GM19025 (cell line): ENCODE measurements around the gene MSRB3.

Experiments used
- ATAC-seq: cut with Tn5 transposase; IDR thresholded peaks from one replicate; pipeline ENCODE4 v1.9.1; 2021; ENCODE audit warnings: mild to moderate bottlenecking, low read depth, moderate library complexity; ENCODE audit not compliant: unreplicated experiment

The MSRB3 gene

DNA sequence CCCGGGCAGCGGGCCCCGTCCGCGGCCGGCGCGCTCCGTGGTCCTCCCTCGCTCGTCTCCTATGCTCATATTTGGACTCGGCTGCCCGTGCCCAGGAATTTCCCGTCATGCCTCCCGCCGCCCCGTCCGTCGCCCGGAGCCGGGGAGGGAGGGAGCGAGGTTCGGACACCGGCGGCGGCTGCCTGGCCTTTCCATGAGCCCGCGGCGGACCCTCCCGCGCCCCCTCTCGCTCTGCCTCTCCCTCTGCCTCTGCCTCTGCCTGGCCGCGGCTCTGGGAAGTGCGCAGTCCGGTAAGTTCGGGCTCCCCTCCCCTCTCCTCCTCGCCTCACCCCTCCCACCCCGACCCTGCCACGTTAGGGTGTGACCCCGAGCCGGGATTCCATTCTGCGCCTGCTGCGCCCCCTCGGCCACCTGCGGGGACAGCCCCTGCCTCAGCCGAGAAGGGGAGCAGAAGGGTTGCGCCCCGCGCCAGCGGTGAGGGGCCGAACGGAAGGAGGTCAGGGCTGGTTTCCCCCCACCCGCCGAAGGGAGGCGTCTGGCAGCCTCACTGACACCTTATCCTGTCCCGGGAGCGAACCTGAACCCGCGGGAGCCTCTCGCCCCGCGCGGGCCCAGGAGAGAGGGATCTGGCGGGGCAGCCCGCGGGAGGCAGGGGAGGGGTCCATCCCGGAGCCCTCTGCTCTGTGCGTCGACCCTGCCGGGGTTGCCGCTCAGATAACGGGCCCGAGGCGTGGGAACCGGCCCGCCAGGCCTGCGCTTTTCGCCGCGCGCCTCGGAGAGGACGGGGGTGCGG lies at the start of gene MSRB3:
MSRB3 (plus strand) TSS at position 108 of the 793 bp plus-strand sequence. CDS start 29,897 bp downstream, outside the sequence.
- peak; percentile 67 for ATAC-seq

DNA sequence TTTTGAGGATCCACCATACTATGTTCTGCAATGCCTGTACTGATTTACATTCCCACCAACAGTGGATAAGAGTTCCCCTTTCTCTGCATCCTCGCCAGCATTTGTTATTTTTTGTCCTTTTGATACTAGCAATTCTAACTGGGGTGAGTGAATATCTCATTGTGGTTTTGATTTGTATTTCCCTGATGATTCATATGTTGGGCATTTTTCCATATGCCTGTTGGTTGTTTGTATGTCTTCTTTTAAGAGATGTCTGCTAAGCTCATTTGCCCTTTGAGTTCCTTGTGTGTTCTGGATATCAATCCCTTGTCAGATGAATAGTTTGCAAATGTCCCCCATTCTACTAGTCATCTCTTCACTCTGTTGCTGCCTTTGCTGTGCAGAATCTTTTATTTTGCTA lies 49.0 kb upstream of the MSRB3 start:
- no peak for ATAC-seq

DNA sequence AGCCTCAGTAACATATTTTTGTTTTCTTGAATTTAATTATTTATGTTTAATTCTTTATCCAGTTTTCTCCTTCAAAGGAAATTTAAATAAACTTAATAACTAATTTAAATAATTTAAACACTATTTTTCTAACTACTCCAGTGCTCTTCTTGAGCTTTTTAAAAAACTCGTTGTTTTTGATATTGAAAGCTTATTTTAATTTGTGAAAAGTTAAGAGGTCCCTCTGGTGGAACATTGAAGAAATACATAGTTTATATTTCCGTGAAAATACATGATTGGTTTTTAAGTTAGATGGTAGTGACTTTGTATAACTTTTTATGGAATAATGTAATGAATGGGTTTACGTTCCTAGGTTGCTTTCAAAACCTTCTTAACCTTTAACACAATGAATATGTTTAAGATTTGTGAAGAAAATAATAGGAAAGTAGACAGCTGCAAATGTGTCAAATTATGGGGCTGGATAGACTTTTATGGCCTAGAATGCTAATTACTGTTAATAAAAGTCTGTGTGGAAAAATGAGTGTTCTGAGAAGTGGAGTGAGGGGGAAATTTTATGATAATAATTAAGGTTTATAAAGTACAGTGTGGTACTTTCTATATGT lies 45.9 kb upstream of the MSRB3 start:
- no peak for ATAC-seq

DNA sequence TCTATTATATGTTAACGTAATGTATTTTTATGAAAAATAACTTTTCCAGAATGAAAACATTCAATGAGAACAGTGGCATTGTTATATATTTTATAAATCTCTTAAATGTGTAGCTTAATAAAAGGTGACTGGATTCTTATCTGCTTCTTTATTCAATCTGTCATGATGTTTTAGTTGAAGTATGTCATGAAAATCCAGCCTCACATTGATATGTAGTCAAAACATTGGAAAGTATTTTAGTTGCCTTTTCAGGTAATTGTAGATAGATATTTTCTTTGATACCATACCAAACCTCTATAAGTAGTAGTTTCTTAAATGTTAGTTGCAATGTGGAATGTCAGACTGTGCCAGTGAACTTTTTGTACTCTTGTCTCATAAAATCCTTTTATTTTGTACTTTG lies 41.3 kb upstream of the MSRB3 start:
- no peak for ATAC-seq

DNA sequence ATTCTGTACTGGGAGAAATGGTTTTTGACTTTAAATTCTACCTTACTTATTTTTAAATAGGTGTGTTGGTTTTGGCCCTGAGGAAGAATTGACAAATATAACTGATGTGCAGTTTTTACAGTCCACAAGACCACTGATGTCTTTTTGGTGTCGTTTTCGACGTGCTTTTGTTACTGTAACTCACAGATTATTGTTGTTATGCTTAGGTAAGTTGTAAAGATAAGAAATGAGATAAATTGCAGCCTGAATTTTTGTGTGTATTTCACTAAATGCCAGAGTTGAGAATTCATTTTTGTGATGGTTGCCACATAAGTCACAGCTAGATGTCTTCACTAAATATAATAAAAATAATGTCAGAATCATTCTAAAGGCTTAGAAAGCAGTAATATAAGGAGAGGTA lies 39.9 kb upstream of the MSRB3 start:
- no peak for ATAC-seq

DNA sequence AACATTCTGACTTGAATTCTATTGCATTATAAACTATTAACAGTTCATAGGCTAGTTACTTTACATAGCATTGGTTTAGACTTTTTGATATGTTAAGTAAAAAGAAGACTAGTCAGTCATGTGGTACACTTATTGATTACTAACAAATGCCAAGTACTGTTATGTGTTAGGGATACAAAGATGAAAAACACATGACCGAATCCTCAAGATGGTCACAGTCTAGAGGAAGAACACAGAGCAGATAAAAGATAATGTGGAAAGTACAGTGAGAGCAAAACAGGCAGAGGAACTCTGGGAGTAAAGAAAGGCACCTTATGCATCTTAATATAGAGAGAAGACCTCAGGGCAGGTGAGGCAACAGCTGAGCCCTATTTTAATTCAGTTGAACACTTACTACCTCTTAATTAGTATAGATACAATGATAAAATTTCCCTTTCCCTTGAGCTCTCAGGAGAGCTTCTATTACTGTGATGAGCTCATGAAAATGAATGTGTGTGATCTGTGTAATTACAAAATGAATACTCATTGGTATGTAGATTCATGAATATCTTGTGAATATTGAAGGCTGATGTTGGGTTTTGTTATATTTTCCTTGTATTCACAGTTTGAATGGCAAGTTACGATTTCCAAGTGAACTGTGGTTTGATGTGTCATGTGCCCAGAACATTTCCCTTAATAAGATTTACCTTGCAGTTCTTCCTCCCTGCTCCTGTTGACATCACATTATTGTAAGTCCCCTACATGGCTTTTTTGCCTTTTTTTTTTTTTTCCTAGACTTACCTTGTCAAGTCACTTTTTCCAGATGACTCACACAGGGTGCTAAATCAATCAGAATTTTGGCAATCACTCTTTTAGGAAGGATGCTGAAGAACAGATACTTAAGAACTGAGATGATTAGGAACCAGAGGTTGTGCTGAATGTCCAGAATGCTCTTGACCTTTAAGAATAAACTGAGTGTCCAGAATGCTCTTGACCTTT lies 29.5 kb upstream of the MSRB3 start:
- ATAC-seq = no peak

DNA sequence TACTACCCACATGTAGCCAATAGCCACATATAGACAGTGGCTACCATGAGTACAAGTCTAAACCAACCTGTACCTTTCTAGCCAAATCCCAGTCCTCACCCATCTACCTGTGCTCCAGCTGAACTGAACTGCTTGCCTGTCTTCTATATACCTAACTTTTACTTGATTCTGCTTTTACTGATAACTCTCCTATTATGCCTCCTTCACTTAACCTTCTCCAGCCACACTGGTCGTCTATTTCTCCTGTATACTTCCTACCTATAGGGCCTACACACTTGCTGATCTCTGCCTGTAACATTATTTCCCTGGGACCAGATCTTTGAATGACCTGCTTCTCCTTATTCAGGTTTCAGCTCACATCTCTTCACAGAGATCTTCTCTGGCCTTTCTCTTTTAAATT lies 26.0 kb upstream of the MSRB3 start:
- no peak for ATAC-seq

DNA sequence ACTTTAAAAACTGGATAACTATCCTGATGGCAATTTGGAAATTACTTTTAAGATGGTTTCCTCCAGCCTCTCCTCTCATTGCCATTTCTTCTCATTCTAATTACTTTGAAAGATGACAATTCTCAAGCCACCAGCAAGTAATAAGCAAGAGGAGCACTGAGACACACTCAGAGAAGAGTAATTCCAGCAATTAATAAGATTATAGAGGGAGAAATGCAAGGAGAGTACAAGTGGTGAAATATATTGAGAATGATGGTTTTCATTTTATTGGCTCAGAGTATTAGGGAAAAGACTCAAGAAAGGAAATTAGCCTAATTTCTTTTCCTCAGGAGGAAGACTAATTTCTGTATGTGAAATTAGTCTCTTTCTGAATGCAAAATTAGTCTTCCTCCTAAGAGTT lies 20.5 kb upstream of the MSRB3 start:
- no peak for ATAC-seq

DNA sequence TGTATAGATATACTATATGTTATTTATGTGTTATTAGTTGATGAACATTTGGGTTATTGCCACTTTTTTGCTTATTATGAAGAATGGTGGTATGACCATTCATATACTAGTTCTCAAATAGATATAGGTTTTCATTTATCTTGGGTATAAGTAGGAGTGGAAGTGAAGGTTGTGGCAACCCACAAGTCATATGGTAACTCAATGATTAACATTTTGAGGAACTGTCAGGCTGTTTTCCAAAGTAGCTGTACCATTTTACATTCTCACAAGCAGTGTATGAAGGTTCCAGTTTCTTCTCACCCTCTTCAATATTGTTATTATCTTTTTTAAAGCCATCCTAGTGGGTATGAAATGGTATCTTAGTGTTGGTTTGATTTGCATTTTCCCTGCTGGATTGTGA lies 19.0 kb upstream of the MSRB3 start:
- no peak for ATAC-seq

DNA sequence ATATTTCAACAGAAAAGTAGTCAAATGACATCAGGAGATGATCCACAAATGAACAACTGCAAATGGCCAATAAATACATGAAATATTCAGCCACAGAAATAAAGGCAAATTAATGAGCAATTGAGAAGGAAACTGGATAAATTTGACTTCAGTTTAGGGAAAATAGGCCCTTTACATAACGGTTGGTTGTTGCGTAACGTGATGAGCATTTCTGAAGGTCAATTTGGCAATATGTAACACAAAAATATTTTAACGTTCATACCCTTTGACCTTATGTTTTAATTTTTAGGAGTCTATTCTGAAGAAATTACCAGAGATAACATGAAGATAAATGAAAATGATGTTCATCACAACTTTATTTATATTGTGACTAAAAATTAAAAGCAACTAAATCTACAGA lies 14.7 kb upstream of the MSRB3 start:
- no peak for ATAC-seq

DNA sequence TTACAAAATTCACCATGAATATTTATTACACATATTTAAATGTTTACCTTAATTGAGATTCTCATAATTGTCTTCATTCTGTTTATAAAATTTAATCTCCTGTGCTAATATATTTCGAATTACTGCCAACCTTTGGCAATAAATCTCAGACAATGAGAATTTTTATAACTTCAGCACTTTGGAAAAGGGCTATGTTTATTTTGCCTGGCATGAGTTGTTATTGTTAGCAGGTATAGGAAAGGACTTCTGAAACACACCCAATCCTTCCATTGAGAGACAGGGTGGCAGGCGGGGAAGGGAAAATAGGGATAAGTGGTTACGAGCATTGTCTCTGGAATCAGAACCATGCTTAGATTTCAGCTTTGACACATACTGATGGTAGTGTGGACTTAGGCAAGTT lies 12.1 kb upstream of the MSRB3 start:
- ATAC-seq = no peak

DNA sequence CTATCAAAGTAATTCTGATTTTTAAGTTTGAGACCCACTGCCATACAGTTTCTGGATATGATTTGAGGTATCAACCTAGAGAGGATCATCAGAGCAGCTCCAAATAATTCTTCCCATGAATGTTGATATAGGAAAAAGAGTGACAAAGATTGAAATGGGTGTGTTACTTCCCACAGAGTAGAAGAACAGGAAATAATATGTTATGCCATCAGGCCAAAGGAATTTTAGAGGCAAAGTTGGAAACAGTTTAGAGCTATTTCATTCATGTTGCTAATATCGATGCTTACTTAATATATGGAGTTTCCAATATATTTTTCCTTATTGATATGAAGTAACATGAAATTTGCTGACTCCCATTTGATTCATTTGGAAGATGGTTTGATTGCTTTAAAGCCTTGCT lies 8.9 kb upstream of the MSRB3 start:
- no peak for ATAC-seq

DNA sequence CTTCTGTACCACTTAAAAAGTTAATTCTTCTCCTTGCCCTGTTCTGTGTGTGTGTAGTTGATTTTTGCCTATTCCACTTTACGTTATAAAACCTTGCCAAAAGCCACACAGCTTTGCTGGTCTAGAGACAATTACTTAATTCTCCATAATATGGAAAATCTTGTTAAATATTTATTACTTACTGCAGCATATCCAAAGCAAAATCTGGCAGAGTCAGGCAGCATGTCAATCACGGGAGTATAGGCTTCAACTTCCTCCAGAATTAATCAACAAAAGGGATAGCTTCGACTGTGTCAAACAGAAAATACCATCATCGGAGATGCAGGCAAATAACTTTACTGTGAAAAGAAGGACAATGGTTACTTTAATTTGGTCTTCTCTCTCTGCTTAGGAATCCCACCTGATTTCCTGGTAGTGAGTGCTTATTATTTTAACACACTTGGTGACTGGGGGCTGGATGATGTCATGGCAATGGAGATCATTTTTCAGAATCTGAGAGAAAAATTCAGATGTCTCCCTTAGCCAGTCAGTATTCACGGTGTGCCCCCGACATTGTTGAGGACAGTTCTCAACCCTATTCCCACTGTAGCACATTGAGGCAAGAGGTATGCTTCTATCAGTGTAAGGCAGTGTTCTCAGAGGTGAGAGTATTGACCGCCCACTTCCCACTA lies 3.7 kb upstream of the MSRB3 start:
- no peak for ATAC-seq

DNA sequence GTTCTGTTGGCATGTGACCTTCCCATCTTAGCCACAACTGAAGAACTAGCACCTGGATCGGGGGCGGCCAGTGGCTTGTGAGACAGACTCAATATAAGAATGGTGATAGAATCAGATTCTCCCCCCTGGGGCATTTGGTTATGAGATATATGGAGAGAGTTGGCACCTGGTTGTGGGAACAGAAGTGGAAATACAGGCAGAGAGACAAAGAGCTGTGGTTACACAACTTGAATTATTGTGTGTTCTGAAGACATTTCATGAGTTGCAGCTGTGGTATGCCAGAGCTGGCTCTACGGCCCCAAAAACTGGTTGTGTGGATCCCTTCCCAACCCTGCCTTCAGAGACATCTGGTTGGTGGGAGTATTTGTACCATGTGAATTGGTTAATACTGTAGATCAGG lies 2.9 kb upstream of the MSRB3 start:
- no peak for ATAC-seq

DNA sequence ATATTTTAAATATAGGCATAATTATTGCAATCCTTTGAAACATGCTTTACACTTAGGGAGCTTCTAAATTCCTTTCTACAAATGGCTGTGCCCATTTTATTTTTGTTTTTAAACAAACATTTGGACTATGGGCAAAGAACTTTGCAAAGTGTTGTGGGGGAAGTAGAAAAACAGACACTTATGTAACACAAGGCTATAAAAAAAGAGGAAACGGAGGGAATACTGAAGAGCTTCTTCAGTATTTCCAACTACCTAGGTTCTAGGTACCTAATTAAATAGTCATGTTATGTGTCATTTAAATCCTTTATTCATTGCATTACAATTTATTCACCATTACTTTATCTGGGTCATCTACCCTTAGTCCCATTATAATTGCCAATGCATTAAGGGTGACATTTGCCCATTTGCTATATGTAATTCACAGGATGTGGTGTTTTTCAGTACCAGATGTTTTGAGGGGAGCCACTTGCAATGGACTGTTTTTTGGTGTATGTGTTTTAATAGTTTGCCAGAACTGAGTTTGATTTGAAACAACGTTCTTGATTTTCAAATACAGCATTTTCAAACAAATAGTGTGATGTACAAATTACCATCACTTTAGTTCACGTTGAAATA lies 1.5 kb upstream of the MSRB3 start:
- ATAC-seq = no peak

DNA sequence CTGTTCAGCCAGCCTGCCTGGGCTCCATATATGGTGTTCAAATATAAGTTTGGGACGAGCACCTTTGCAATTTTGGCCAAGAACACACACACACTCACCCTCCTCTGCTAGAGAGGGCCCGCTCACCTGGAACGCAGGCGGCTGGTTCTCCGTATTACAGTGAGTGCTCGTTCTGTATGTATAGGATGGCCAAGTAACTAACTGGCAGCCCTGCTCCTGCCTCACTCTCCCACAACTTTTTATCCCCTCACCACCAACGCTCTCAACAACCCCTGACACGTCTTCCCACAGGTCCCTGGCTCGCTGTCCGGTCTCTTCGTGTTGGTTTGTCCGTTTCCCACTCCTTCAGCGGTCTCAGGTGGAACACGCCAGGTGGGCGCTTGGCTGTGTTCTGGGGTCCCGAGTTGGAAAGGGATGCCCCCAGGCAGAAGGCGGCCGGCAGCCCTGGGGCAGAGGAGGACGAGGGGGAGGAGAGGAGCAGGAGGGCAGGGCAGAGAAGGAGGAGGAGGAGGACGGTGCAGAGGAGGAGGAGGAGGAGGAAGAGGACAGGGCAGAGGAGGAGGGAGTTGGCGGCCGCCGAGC lies 398 bp upstream of the MSRB3 start:
- no peak for ATAC-seq

DNA sequence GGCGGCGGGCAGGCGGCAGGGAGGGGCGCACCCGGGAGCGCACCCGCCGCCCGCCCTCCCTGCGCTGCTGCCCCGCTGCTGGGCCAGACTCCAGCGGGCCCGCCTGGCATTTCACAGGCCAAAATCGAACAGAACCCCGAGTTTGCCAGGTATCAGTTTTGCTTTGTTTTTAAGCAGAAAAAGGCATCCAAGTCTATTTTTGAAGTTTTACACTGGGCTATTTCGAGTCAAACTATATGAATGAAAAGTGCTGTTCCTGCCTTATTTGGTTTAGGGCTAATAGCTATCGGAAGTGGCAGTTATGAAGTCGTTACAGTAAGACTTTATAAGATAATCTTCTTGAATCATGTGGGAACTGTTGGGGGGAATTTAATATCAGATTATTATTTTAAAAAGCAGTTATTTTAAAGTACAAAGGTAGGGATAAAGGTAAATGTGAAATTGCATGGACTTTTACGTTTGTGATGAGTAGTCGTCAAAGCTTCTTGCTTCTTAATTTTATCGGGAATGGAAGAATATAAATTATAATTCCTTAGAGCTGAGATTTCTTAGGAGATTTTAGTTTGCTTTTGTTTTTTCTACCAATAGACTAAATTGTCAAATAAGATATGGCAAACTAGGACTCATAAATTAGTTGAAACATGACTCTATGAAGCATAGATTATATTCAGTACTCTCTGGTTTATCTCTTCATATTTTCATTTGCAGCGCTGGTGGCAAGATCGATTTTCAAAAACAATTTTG lies 1.1 kb downstream of the MSRB3 start:
- peak; percentile 47 for ATAC-seq

DNA sequence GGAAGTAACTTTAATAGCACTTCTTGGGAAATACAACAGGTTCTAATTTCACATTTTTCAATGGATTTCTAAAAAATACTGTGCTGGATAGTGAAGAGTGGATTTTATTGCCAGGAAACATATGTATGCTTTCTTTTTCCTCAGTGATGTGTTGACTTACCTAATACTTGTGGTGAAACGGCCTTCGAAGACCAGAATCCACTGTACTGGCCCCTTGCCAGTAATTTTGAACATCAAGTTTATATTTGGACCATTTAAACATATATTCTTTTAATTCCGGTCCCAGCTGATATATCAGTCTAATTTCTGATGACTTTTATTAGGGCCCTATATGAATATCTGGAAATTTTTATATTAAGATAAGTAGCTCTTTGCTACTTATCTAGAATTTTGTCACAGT lies 1.8 kb downstream of the MSRB3 start:
- no peak for ATAC-seq

DNA sequence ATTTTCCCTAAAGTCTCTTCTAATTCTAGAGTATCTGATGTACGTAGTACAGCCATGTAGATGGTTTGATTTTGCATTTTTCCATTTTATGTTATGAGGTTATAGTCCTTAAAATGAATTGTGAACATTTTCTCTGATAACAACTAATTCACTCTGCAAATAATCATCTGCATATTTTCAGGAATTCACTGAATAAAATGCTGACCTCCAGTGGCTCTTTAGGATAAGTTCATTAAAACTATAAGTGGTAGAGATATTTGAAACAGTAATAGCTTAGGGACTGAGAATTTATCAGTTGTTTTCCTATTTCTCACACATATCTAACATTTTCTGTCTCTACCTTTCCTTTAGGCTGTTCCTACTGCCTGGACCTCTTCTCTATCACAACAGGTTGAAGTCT lies 4.4 kb downstream of the MSRB3 start:
- ATAC-seq = no peak
